ENCODE data around the gene BRAP.

DNA sequence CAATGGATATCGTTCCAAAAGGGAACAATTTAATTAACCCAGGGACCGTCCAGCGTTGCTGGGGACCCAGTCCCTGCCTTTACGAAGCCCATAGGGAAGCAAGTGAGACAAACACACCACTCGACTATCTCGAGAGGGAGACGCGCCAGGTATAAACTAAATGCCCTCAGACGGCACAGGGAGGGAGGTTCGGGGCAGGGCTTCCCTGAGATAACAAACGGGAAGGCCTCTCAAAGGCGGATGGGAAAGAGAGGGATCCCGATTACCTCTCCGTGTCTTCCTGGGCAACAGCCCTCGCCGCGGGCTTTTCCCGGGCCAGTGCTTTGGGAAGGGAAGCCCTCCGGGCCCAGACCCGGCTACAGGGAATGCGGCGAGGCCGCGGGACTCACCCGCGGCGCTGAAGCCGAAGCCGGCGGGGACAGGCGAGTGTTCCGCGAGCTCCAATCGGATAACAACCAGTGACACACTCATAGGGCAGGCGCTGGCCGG, 390 bp downstream of the BRAP start:
- TF ChIP-seq, protein P1, sequence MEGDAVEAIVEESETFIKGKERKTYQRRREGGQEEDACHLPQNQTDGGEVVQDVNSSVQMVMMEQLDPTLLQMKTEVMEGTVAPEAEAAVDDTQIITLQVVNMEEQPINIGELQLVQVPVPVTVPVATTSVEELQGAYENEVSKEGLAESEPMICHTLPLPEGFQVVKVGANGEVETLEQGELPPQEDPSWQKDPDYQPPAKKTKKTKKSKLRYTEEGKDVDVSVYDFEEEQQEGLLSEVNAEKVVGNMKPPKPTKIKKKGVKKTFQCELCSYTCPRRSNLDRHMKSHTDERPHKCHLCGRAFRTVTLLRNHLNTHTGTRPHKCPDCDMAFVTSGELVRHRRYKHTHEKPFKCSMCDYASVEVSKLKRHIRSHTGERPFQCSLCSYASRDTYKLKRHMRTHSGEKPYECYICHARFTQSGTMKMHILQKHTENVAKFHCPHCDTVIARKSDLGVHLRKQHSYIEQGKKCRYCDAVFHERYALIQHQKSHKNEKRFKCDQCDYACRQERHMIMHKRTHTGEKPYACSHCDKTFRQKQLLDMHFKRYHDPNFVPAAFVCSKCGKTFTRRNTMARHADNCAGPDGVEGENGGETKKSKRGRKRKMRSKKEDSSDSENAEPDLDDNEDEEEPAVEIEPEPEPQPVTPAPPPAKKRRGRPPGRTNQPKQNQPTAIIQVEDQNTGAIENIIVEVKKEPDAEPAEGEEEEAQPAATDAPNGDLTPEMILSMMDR (IDR thresholded peaks at IDR 0.05; ENCODE audit: low read length) = no peak
- TF ChIP-seq EZH2 (optimal IDR thresholded peaks at IDR 0.05; ENCODE audit: low read depth, low read length) = no peak
